ENCODE data around the gene CCDC71L. TPM values are rescaled to one million over a fixed set of nuclear protein-coding genes. Genes with fewer than 3 reads are reported as not detected.

Gene CCDC71L
- total and polyA plus RNA-seq, 2 experiments from 2014 or later: 14.8 to 24.3 TPM

GRCh38 chr7:106616708-106617051 is 44.3 kb downstream of the CCDC71L start:
- Histone ChIP-seq H3K4me3 (no peak overlapping the region), H2AFZ (no peak overlapping the region), H3K79me2 (no peaks in the 10 kb centered on the region), H3K4me2 (no peak overlapping the region), H3K36me3 (replicated peaks; ENCODE audit: insufficient read depth, low read depth) (no peaks in the 10 kb centered on the region), H4K20me1 (ENCODE audit: insufficient read depth, poor library complexity, severe bottlenecking) (no peaks in the 10 kb centered on the region), H3K27me3 (no peaks in the 10 kb centered on the region), H3K4me1 (ENCODE audit: insufficient read depth) (peaks cover under 1% of the 10 kb centered on the region), H3K9me2 (replicated peaks; ENCODE audit: insufficient read depth) (no peaks in the 10 kb centered on the region), H3K9me3 (ENCODE audit: low read depth) (peaks cover 3% of the 10 kb centered on the region), H3K27ac (no peak overlapping the region)
- no peak for TF ChIP-seq EZH2phosphoT487 (IDR thresholded peaks at IDR 0.05; ENCODE audit: low read depth, severe bottlenecking, unreplicated experiment)
- no peak for TF ChIP-seq CTCF (IDR thresholded peaks at IDR 0.05; ENCODE audit: poor library complexity)
- no peak for TF ChIP-seq EZH2 (IDR thresholded peaks at IDR 0.05; ENCODE audit: borderline replicate concordance)
- no peak for DNase-seq (ENCODE audit: low spot score)

- H3K36me3 ChIP-seq (replicated peaks; ENCODE audit: insufficient read depth, low read depth): no peaks in the 10 kb centered on the region
- H3K4me1 ChIP-seq (ENCODE audit: insufficient read depth): peaks cover 7% of the 10 kb centered on the region
- no peaks in the 10 kb centered on the region for H3K79me2 ChIP-seq
- H2AFZ ChIP-seq: no peak overlapping the region
- H4K20me1 ChIP-seq (ENCODE audit: insufficient read depth, poor library complexity, severe bottlenecking): no peaks in the 10 kb centered on the region
- 99% methylated on average over 3 of the region's 3 CpGs for WGBS (ENCODE audit: low lambda C conversion rate, missing lambda C conversion rate)
- no peaks in the 10 kb centered on the region for H3K27me3 ChIP-seq
- H3K4me3 ChIP-seq: no peak overlapping the region
- H3K9me2 ChIP-seq (replicated peaks; ENCODE audit: insufficient read depth): no peaks in the 10 kb centered on the region
- H3K27ac ChIP-seq: no peak overlapping the region
- no peak overlapping the region for H3K4me2 ChIP-seq
- DNase-seq (ENCODE audit: low spot score): no peak
- H3K9me3 ChIP-seq (ENCODE audit: low read depth): no peaks in the 10 kb centered on the region
- TF ChIP-seq EZH2 (IDR thresholded peaks at IDR 0.05; ENCODE audit: borderline replicate concordance): no peak
- TF ChIP-seq CTCF (IDR thresholded peaks at IDR 0.05; ENCODE audit: poor library complexity): no peak
- TF ChIP-seq EZH2phosphoT487 (IDR thresholded peaks at IDR 0.05; ENCODE audit: low read depth, severe bottlenecking, unreplicated experiment): no peak
These were observed 44.9 kb downstream of the CCDC71L start for GRCh38 chr7:106615808-106616707.

GRCh38 chr7:106614751-106615150 is 46.2 kb downstream of the CCDC71L start:
- Histone ChIP-seq H3K27ac (no peak overlapping the region), H3K4me1 (ENCODE audit: insufficient read depth) (peaks cover 8% of the 10 kb centered on the region), H2AFZ (no peak overlapping the region), H3K27me3 (no peaks in the 10 kb centered on the region), H3K4me3 (no peak overlapping the region), H3K9me3 (ENCODE audit: low read depth) (no peaks in the 10 kb centered on the region), H4K20me1 (ENCODE audit: insufficient read depth, poor library complexity, severe bottlenecking) (no peaks in the 10 kb centered on the region), H3K79me2 (no peaks in the 10 kb centered on the region), H3K9me2 (replicated peaks; ENCODE audit: insufficient read depth) (no peaks in the 10 kb centered on the region), H3K4me2 (no peak overlapping the region), H3K36me3 (replicated peaks; ENCODE audit: insufficient read depth, low read depth) (no peaks in the 10 kb centered on the region)
- TF ChIP-seq EZH2 (IDR thresholded peaks at IDR 0.05; ENCODE audit: borderline replicate concordance) (no peak), CTCF (IDR thresholded peaks at IDR 0.05; ENCODE audit: poor library complexity) (no peak), EZH2phosphoT487 (IDR thresholded peaks at IDR 0.05; ENCODE audit: low read depth, severe bottlenecking, unreplicated experiment) (no peak)
- no peak for DNase-seq (ENCODE audit: low spot score)
- WGBS (ENCODE audit: low lambda C conversion rate, missing lambda C conversion rate): 73% methylated on average over 2 of the region's 2 CpGs

Measured in hepatocyte (in vitro differentiated cells).